ENCODE data around the gene PTGIR.

GRCh38 chr19:46631481-46631880 lies 6.6 kb upstream of the PTGIR start:
- TF ChIP-seq POLR2A (IDR thresholded peaks at IDR 0.05) = no peak
- no peak for TF ChIP-seq CTCF (IDR thresholded peaks at IDR 0.05)
